NCI-H2196 treated with DMSO at 0.1 percent for 48 hours (cell line): ENCODE data around the gene CNTFR.

ENCODE experiments used
- DNase-seq: peaks from one replicate; lab custom pipeline; 2025; ENCODE audit not compliant: unreplicated experiment; lab: John Stamatoyannopoulos, UW

The CNTFR gene

GRCh38 chr9:34526026-34526425, 63.5 kb downstream of the CNTFR start:
- no peak for DNase-seq

DNA sequence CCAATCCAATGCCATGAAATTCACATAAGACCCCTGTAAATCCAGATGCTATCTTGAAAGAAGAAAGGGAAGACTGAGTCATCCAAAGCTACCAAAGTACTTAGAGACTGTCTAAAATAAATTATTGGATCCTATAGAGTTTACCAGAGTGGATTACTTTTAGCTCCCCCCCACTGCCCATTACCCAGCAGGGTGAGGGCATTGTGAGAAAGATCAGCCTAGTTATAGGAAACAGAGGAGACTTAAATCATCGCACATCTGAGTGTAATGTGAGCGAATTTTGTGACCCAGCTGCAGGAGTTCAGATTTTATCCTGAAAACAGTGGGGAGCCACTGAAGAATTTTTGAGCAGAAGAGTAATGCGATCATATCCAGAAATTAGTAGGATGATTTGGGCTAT, 65.2 kb downstream of the CNTFR start:
- no peak for DNase-seq

GRCh38 chr9:34522971-34523797, 66.3 kb downstream of the CNTFR start, which contains the start of gene ENHO:
ENHO (minus strand) TSS chr9:34522990; CDS start chr9:34521695, 1,295 bp downstream.
- peak; percentile 75 for DNase-seq

DNA sequence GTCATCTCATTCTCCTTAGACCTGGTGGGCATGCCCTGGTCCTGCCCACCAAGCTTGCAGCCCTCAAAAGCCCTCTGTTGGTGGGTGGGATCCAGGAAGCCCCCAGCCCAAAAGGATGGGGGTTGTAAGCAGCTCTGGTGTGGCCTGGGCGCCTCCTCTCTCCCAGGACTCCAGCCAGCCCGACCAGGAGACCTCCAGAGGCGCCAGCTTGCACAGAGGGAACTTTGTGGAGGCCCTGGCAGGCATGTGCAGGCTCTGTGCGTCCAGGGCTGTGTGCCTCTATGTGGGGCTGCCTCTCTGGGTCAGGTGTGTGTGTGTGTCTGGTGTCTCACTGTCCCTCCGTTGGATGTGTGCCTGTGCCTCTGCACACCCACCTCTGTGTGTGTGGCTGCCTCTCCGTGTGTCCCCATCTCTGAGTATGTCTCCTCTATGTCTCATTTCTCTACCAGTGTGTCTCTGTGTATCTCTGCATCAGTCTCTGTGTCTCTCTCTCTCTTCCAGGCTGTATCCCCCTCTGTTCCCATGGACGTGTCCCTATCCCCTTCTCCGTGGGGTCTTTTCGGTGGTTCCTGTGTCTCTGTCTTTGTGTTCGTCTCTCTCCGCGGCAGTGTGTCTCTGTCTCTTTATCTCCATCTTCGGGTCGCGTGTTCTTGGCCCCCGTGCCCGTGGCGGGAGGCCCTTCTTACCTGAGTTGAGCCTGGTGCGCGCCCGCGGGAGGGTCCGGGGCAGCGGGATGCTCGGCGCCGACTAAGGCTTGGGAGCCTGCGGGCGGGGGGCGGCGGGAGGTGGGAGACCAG, 67.2 kb downstream of the CNTFR start:
- no peak for DNase-seq

DNA sequence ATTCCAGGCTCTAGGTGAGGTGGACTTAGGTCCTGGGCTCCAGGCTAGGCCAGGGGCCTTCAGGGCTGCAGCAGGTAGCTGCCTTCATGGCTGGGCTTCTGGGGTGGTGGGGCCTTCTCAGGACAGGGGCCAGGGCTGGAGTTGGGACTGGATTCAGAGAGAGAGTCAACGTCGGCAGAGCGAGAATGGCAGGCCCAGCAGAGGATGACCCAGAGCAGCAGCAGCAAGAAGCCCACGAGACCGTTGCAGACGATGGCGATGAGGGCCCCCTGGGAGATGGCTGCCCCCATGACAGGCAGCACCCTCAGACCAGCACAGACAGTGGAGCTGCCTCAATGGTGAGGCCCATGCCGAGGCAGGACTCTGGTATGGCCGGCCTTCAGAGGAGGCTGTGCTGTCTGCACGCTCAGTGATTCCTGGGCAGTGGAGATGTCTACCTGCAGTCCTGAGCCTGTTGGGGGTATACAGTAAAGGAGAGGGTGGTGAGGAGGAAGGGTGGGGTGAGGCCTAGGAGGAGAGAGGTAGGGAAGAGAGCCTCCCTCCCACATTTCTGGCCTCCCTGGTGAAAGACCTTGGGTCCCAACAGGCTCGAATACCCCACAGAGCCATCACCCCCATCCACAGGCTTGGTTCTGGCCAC, 68.0 kb downstream of the CNTFR start:
- no peak for DNase-seq

DNA sequence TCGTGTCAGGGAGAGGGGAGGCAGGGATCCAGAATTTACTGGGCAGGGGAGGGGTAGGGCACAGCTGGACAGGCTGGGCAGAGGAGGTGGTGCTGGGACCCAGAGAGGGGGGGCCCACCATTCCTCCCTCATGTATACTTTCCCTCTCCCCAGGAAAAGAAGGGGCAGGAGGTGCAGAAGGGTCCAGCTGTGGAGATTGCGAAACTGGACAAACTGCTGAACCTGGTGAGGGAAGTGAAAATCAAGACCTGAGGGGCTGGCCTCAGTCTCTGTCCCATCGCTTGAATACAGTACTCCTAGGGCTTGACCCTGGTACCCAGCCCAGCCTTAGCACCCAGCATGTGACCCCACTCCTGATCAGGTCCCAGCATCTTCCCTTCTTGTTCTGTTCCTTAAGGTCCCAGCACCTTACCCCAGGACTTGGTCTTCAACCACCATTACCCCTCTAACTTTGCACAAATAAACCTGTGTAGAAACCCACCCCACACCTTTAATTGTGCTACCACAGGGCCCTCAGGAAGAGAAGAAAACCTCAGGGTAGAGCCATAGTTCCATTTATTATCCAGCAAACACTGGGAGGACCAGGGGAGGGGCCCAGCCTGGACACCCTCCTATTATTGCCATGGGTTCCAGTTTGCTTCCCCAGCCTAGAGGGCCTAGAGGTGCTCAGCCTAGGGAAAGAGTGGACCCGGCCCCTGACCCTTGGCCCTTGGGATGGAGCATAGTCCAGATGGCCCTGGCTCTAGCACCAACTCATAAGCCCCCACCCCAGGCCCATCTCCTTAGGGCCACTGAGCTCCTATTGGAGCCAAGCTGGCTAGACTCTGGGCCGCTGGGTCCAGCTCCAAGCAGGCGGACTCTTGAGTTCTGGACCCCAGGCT, 68.8 kb downstream of the CNTFR start:
- DNase-seq = no peak

DNA sequence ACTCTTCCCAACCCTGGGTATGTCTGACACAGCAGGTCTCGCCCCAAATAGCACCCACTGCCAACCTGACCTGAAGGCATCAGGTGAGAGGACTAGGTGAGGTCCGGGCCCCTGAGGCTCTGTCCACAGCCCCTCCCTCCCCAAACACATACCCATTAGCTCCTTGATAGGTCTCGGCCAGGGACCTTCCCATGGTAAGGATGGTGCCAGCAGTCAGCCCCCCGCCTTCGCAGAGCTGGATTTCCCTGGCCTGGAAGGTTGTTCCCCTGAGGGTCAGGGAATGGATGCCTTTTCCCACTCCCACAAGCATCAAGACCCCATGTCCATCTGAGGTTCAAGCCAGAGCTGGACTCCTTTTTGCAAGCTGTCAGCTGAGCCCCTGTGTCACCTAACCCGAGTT, 69.4 kb downstream of the CNTFR start:
- DNase-seq = no peak

DNA sequence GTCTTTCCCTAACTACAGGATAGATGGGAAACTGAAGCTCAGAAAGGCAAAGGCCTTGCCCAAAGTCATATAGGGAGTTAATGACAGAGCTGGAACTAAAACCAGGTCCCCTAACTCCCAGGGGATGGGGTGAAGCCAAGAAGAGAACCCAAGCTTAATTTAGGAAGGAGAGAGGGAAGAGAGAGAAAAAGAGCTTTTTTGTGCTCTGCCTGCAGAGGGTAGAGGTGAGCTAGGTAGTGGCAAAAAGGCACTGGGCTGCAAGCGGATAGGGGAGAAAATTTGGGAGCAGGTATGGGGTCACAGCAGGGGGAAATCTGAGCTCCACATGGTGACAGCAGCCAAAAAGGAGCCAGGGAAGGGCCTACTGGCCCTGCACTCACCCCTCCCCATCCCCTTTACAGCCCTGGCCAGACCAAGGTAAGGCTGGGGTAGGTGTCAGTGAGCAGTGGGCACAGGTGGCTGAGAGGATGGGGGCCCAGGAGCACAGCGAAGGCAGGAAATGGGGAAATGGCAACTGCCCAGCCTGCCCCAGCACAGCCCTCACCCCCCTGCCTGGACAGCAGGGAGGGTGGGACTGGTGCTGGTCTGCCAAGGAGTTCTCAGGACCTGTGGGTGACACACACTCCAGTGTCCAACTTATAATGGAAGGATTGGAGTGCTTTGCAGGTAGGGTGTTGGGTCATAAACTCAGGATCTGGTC, 70.1 kb downstream of the CNTFR start:
- DNase-seq = no peak

- no peak for DNase-seq
Measured at GRCh38 chr9:34518896-34519295, 70.6 kb downstream of the CNTFR start.

DNA sequence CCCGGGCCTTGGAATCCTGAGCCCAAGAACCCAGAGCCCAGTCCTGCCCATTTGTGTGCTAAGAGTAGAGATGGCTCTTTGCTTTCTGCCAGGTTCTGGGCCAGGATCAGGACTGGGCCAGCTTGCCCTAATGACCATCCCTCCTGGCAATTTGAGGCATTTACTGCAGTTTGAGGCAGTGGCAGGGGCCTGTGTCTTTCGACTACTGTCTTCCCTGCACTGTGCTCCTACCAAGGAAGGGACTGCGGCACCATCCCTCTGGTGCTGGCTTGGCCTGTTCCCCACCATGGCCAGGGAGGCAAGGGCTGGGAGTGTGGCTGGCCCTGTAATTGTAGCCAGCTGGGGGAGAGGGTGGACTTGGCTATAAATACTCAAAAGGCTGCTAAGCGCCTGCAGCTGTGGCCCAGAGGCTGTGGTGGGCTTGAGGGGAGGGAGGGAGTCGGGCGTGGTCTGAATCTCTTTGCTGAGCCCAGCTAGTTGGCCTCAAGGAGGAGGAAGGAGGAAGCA, 71.4 kb downstream of the CNTFR start:
- DNase-seq = no peak

GRCh38 chr9:34517185-34517584, 72.3 kb downstream of the CNTFR start:
- DNase-seq = no peak

DNA sequence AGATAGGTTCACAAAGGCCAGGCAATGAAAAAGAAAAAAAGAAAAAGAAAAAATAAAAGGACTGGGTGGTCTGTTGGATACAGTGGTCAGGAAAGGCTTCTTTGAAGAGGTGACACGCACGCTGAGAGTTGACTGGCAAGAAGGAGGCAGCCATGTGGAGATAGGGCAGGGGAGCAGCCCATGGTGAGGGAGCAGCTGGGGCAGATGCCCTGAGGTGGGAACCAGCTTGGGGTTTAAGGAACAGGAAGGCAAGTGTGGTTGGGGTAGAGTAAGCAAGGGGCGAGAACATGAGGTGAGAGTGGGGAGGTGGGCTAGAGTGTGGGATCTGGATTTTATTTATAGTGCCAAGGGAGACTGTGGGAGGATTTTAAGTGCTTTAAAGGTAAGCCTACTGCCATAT, 73.6 kb downstream of the CNTFR start:
- no peak for DNase-seq

GRCh38 chr9:34514816-34515215, 74.7 kb downstream of the CNTFR start:
- DNase-seq = no peak

GRCh38 chr9:34514401-34514800, 75.1 kb downstream of the CNTFR start:
- no peak for DNase-seq

DNA sequence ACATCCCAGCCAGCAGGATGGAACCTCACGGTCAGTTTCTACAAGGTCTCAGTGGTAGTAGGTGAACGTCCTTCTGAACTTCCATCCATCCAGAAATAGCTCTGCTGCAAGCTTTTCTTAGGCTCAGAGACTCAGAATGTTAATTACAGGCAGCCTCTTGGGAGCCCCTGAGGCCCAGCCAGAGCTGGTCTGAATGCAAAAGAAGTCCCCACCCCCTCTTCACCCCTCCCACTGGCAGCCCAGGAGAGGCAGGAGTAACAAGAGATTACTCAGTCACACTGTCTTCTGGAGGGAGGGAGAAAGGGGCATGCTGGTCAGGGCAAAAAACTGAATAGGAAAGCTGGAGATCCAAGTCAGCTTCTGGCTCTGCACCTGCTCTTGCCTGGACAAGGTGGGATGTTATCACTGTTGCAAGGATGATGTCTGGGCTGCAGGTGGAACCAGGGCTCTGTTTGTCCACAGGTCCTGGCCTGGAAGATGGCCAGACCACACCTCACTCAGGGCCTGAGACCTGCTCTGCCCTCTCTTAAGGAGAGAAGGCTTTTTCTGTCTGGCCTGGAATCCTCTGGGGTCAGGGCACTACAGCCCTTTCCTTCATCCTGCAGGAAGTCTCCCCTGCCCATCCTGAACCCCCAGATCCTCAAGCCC, 75.8 kb downstream of the CNTFR start:
- DNase-seq = peak; percentile 76

- DNase-seq = no peak
Measured at GRCh38 chr9:34512131-34513078, 77.1 kb downstream of the CNTFR start.

DNA sequence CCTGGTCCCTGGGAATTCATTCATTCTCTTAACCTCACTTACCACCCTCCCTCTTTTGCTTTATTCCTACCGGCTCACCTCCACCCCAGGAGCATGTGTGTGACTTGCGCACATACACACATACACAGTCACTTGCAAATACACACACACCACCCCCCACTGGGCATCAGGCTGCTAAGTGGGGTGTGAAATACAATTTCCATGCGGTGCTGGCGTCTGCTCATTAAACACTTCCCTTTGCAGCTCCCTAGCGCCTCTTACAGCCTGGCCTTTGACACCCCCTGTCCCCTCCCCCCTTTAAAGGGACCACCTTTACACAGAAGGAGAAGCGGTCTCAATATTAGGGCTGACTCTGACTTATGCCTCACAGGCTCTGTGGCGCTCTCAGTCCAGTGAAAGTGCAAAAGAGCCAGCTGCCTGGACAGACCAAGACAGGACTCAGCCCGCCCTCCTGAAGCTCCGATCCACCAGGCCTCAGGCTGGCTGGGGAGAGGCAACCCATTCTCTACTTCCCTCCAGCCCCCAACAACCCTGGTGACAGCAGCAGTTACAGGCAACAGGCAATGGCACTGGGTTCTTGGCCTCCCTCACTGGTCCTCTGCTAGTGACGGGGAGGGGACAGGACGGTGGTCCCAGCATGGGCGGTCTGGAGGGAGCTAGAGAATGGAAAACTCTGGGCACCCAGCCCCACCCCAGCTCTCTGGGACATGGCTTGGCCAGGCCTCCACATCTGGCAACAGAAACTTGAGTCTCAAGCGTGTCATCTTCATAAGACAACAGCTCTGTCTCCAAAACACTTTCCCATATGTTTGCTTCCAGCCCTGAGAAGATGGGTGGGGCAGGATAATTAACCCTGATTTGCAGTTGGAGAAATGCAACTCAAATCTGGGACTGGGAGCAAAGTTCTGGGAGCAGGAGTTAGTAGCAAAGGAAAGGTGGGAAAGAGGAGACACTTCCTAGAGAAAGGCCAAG, 78.7 kb downstream of the CNTFR start:
- no peak for DNase-seq
